ELR (cell line): Measurements from ENCODE around the gene CD93.

Experiments used
- DNase-seq: peaks from one replicate; pipeline ENCODE4 v3.0.0-alpha.2; 2015; ENCODE audit warnings: low read depth

Gene CD93

DNA sequence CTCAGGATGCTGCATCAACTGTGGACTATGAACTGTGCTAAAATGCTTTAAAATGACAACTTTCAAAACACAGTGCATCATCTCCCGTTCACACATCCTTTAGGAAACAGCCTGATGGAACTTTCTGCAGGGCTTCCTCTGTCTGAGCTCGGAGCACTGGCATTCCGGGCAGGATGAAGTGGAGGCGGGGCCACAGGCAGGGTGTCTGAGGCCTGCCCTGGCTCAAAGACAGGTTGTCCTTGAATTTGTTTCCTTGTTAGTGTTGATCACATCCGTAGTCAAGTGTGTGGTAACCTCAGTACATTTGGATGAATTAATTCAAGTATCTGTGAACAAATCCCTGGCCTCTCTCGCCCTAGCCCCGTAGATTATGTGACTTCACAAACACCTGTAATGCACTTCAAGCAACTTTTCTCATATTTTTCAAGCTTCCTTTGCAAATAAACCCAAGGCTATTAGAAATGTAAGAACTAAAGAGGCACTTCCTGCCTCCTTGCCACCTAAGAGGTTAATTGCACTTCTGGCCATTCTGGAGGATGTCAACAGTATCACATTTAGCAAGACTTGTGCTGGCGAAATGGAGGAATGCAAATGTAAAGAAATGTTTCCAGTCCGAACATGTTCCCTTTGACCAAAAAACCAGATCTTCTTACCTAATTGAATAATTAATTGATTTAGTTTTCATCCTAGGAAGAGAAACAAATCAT, 3.1 kb downstream of the CD93 start:
- DNase-seq = no peak

DNA sequence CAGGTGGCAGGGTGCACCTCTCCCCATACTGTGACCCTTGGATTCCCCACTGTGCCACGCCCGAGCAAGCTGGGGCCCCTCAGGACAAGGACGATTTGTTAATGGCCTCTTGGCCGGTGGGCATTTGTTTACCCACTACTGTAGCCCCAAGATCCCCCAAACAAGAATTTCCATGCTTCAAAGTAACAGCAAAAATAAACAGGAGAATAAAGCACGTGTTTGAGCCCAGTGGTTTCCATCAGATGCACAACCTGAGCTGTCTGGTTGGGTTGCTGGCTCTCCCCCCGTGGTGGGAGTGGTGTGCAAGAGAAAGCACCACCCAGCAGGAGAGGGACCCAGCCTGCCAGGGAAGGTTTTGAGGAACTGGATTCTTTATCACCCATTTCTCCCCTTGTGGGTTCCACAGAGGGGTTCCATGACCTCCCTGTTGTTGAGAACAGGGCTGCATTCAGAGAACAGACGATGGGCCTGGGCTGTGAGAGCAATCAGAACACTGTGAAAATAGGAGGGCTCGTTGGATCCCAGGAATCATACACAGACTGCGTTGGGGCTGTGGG, 4.8 kb downstream of the CD93 start:
- no peak for DNase-seq

- no peak for DNase-seq
These were observed 5.6 kb downstream of the CD93 start for GRCh38 chr20:23080521-23080920.

GRCh38 chr20:23079926-23080325, 6.2 kb downstream of the CD93 start:
- no peak for DNase-seq

DNA sequence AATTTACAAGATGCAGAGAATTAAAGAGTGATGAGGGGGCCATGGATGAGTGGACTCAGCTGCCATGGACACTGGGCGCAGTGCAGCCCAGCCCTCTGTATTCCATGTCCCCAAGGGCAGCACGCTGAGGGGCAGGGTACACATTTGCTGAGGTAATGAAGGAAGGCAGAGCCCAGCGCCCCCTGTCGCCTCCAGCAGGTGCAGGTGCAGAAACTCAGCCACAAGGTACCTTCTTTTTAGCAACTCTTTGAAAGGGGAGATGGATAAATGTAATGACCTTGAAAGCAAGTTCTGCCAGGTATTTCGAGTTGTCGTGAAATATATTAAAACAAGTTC, 7.1 kb downstream of the CD93 start:
- DNase-seq = no peak

- DNase-seq = no peak
These were observed 7.6 kb downstream of the CD93 start for GRCh38 chr20:23078351-23079015.

- no peak for DNase-seq
These were observed 8.8 kb downstream of the CD93 start for GRCh38 chr20:23077277-23077676.

GRCh38 chr20:23074052-23074451, 12.1 kb downstream of the CD93 start:
- DNase-seq = no peak

DNA sequence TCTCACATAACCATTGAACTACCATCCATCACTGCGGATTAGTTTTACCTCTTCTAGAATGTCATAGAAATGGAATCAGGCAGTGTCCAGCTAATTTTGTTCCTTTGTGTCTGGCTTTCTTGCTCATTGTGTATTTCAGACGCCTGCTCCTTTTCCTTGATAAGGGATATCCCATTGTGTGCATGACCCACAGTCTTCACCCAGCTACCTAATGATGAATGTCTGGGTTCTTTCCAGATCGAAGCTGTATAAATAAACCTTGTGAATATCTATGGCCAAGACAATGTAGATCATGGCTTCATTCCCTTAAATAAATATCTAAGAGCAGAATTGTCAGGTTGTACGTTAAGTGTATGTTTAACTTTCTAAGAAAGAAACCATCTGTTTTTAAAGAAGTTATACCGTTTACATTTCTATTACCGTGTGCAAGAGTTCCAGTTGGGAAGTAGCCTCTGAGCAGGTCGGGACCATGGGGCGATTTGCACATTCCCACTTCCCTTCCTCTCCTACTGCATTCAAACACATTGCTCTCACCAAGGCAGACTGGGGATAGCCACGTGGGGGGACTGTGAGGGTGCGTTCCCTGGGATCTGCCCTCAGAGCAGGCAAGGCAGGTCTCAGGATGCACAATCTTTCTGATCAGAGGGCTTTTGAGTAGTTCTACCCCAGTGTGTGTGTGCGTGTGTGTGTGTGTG, 13.1 kb downstream of the CD93 start:
- no peak for DNase-seq

GRCh38 chr20:23071996-23072395, 14.1 kb downstream of the CD93 start:
- DNase-seq = no peak

GRCh38 chr20:23071398-23071797, 14.7 kb downstream of the CD93 start:
- no peak for DNase-seq

DNA sequence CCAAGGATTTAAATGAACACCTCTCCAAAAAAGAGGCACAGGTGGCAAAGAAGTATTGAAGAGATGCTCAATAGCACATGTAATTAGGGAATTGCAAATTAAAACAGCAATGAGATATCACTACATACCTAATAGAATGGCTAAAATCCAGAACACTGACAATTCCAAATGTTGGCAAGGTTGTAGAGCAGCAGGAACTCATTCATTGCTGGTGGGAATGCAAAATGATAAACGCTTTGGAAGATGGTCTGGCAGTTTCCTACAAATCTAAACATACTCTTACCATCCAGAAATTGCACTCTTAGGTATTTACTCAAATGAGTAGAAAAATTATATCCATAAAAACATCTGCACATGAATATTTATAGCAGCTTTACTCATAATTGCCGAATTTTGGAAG, 17.0 kb downstream of the CD93 start:
- no peak for DNase-seq

DNA sequence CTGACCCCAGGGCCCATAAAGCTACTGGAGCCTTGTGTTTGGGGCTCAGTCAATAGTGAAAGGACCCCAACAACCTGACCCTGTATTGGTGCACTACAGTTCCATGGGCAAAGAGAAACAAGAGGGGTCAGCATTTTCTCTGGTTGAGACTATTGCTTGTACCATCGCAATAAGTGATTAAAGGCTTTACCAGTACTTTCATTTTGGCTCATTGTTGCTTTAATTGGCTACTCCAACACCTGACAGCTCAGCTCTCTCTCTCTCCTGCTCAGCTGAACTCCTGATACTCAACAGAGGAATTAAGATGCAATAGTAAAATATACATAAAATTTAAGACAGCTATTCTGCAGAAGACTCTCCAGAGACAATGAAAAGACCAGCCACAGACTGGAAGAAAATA, 17.8 kb downstream of the CD93 start:
- DNase-seq = no peak

DNA sequence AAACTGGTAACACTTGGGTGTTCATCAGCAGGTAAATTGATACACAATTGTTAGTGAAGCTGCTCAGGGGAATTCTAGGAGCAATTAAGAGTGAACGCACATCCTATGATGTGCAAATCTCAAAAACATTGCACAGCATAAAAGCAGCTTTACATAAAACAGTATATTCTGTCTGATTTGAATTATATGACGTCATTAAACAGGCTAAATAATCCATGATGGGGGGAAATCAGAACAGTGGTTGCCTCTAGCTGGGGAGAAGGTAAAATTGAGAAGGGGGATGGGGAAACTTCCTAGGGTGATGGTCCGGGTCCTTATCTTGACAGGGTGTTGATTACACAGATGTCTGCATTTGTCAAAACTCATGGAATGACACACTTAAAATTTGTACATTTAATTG, 19.4 kb downstream of the CD93 start:
- DNase-seq = no peak

GRCh38 chr20:23065266-23066201, 20.6 kb downstream of the CD93 start:
- DNase-seq = no peak

GRCh38 chr20:23063581-23063980, 22.5 kb downstream of the CD93 start:
- DNase-seq = no peak

DNA sequence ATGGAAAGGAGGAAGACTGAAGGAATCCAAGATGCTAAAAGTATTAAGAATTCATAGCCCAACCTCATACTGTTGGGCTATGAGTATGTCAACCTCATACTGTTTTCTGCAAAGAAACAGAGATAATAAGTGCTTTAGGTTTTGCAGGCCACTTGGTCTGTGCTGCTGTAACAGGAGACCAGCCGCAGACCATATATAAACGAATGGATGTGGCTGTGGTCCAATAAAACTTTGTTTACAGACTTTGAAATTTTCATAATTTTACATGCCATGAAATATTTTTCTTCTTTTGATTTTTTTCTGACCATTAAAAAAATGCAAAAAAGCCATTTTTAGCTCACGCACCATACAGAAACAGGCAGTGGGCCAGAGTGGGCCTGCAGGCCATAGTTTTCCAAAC, 23.0 kb downstream of the CD93 start:
- no peak for DNase-seq

- DNase-seq = no peak
These were observed 23.5 kb downstream of the CD93 start for GRCh38 chr20:23062632-23063031.

DNA sequence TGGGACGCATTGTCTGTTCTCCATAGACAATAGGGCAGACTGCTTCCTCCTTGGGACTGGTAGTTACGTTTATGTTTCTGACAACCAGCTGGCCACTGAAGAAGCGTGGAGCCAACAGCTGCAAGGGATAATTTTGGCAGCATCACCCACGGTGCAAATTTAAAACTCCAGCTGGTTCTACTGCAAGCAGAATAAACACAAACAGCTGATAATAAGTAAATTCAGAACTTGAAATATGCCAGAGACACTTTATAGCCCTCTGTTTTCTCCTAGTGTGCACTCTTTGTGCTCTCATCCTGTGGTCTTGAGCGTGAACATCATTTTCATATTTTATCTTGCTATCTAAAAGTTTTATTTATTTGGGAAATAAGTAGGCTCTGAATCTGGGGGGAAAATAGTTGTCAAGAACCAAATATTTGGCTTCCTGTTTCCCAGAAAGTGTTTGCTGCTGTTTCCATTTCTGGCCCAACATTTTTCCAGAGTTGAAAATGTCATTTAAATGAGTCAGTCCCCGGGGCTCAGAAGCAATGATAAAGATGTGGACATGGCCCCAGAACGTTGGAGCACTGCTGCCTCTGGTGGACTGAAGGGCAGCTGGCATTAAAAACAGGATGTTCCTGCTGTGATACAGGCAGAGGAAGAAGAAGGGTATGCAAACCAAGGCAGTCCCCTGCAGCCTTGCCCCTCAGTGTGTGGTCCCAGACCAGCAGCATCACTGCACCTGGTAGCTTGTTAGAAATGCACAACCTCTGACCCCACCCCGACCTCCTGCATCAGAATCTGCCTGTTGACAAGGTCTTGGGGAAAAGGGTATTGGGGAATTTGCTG, 24.2 kb downstream of the CD93 start:
- peak; percentile 71 for DNase-seq

- no peak for DNase-seq
These were observed 24.9 kb downstream of the CD93 start for GRCh38 chr20:23061262-23061661.

- no peak for DNase-seq
These were observed 25.5 kb downstream of the CD93 start for GRCh38 chr20:23060629-23061028.
